T-helper 2 cell (primary cell): Measurements from ENCODE around the gene CCDC92B.
A peak's percentile ranks its signal among the peaks of the same experiment; 100 is the strongest.
"Not testable (repeated sequence)": the region's sequence is repeated elsewhere in the genome, so short reads cannot be mapped to it uniquely, and the experiment has no call there.

Source experiments
- DNase-seq, 5 experiments: peaks; one replicate each; pipeline versions ENCODE4 v3.0.0 to v3.0.0-alpha.2; 2012 to 2022

Gene CCDC92B

DNA sequence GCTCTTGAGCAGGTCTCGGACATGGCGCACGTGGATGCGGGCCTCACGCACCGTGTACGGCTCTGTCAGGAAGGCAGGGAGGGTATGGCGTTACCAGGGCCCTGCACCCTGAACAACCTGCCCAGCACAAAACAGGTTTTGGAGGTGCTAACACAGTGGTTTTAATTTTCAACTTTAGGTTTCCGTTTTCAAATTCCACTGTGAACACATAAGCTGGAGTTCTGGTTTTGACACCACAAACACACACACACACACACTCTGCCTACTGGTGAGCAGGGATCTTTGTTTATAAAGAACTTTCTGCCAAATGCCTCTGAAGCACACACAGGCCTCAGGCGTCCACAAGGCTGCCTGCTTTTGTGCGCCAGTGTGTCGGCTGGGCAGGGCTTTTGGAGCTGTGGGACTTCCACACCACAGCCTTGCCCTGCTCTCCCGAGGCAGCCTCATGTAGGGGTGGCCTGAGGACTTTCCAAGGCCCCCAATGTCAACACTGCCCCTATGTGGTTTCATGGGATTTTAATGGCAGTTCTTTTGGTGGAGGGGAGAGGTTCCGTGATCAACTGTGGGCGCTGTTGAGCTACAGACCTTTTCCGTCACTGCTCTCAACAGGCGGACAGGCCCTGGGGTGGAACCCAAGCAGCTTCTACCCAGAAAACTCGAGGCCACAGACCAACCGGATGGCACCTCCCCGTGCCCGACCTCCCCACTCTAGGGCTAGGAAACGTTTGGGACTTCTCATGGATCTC is 47.3 kb downstream of the CCDC92B start:
- no peak for DNase-seq

DNA sequence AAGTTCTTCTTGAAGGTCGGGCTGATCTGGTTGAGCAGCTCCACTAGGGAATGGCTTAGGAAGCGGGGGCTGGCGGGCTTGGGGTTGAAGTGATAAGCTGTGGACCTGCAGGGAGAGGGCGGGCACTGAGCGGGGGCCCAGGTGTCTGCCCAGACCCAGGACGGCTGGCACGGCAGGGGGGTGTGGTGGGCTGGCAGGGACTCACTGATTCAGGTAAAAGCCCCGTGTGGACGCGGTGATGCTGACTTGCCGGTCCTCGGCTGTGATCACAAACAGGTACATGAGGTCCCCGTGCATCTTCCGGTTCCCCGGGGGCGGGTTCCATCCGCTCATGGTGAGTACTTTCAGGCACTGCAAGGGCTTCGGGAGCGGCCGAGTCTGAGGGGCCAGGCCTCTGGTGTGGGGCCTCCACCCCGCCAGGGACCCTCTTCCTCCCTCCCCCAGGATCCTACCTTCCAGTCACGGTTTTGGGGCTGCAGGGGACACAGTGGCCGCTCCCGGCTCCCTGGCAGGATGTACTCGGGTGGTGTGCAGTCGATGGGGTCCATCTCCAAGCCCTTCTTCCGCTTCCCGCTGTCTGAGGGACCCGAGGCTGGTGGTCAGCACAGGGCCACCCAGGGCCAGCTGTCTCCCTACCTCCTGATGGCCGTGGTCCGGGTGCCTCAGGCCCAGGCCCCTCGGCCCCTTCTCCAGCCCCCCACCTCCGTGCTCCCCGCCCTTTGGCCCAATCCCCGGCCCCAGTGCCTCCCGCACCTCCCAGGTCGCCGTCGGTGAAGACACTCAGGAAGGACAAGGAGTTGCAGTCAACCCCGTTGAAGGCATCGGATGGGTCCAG is 48.1 kb downstream of the CCDC92B start:
- DNase-seq: no peak

DNA sequence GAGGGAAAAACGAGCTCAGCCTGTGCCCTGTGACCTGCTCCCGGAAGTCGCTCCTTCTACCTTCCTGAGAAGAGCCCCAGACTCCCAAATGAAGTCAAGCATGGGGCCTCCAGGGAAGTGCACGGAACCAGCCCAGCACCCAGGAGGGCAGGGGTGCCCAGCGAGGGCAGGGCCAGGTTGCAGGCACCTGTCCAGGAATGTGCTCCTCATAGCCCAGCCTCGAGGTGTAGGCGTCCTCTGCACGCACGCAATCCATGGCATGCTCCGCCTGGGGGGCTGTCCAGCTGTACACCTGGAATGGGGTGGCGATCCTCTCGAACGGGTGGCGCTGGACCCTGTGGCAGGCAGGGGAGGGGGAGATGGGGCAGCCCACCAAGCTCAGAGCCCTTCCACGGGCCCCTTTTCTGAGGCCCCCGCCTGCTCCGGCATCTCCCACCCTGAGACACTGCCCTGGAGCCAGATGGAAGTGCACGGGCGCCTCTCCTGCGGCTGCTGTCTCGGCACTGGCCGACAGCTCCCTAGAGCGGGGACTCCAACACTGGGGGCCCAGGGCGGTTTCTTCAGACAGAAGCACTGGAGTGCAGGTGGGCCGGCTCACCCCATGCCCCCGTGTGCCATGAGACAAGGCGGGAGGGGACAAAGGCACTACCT is 48.8 kb downstream of the CCDC92B start:
- DNase-seq: no peak

DNA sequence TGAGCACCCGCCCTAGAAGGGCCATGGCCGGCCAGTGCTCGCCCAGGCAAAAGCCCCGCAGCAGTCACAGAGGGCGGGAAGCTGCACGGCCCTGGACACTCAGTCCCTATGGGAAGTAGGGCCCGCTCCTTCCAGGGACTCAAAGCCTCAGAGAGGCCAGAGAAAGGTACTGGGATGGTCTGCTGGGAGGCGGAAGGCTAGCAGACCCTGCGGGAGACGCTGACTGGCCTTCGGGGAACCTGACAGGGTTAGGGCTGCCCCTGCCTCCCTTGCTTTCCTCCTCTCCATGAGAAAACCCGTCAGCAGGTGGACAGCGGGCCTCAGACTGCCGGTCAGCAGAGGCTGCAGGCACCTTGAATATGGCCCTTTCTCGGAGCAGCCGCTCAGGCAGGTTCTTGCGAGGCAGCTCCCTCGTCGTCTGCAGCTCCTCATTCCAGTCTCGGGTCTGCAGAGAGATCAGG is 49.4 kb downstream of the CCDC92B start:
- DNase-seq: no peak

DNA sequence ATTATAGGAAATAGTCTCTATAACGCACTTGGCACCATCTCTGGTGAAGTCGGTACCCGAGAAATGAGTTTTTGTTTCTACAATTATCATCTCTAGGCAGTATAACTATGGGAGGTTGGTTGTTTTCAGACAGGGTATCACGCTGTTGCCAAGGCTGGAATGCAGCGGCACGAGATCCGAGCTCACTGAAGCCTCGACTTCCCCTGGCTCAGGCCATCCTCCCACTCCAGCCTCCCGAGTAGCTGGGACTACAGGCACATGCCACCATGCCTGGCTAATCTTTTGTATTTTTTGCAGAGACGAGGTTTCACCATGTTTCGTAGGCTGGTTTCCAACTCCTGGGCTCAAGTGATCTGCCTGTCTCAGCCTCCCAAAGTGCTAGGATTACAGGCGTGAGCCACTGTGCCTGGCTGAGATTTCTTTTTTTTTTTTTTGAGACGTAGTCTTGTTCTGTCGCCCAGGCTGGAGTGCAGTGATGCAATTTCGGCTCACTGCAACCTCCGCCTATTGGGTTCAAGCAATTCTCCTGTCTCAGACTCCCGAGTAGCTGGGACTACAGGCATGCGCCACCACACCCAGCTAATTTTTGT is 50.1 kb downstream of the CCDC92B start:
- DNase-seq: not testable (repeated sequence)

DNA sequence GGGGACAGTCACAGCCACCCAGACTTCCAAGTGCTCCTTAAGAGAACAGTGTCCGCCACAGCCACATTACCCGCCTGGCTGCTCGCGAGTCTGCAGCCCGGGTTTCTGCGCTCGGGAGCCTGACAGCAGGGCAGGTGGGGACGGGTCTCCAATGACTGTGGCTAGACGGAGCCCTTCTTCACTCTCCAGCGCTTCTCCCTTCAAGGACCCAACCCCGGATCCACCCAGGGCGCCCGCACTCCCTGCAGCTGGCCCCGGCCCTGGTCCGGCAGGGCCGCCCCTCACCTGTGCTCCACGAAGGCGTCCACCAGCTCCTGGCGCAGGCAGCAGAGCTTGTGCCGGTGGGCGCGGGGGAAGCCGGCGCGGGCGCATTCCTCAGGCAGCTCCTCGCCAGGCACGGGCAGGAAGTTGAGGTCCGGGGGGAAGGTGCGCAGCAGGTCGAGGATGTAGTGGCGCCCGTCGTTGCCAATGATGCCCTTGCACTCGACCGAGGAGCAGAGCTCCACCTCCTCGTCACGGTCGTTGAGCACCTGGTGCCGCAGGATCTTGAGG is 51.8 kb downstream of the CCDC92B start:
- DNase-seq: no peak

DNA sequence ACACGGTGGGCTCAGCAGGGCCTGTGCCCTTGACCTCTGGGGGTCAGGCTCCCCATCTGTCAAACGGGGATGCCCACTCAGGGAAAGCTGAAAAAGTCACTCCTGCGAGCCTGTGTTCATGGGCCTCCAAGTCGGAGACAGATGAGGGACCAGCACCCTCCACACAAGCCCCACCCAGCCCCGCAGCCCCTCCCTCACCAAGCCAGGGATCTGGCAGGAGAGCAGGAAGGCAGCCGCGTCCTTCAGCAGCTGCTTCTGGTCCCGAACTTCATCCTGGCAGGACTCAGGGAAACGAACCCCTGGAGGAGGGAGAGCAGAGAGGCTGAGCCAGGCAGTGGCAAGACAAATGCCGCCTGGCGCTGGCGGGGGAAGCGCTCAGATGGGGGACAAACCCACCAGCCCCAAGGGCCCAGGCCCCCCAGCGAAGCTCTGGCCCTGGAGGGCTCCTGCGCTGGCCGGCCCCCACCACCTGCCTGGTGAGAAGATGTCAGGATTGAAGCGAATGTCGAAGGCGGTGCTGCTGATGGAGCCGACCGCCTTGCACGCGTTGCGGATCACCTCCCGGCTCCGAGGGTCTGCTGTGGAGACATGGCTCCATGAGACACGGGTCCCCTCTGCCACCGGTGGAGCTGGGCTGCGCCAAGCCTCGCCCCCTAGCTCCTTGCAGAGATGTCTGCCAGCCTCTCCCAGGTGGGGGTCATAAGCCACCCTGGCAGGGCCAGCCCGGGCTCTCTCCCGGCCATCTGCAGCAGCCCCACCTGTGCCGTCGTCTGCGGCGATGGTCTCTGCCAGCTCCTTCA is 53.3 kb downstream of the CCDC92B start:
- DNase-seq: no peak

DNA sequence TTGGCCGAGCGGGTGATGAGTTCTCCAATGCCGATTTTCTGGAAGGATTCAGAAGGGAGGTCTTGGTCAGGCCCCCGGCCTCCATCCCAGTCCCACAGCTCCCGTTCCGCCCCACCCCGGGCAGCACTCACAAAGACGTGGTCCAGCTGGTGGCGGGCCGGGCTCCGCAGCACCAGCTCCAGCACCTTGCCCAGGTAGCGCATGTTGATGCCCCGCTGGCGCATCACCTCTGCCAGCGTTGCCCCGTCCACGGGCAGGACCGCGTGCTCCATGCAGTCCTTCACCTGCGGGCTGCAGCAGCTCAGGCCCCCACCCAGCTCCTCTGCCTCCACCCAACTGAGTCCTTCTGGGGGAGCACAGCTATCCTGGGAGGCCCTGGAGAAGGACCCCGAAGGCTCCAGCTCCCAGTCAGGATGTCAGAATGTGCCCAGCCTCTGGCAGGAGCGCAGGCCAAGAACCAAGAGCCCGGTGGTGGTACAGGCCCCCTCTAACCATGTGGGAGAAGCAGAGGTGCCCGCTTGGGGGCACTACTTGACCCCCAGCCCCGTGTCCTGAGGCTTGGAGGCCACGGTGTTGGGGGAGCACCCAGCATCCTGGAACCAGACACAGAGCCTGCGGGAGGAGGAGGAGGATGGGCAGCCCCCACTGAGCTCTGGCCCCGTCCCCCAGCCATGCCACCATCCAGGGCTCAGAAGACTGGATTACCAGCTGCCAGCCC is 54.0 kb downstream of the CCDC92B start:
- DNase-seq: no peak

DNA sequence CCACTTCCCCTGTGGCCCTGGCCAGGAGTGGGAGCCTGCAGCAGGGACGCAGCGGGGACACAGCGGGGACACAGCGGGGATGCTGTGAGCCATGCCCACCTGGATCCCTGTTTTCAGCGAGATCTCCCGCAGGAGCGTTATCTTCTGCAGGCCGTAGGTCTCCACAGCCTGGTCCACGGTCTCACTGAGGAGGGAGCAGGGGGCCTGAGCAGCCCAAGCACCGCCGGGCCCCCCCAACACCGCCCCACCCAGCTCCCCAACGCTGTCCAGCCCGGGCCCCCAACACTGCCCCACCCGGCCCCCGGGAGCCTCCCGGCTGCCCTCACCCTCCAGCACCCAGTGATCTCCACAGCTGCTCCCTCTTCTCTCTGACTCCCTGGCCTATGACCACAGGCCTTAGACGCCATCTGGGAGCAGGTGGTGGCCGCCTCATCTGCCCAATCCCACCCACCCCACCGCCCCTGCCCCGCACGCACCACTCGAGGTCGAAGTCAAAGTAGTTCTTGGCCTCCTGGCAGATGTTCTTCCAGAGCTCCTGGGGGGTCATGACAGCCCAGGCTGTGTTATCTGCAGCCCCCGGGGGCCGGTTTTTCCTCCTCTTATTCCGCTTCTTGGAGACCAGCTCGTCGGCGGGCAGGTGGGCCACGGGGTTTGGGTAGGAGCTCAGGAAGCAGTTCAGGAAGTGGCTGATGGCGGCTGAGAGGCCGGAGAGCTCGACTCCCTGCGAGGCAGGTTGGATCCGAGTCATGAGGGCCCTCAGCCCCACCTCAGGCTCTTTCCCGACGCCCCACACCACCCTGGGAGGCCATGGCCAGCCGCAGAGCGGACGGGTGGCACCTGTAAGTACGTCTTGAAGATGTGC is 54.8 kb downstream of the CCDC92B start:
- DNase-seq: no peak

DNA sequence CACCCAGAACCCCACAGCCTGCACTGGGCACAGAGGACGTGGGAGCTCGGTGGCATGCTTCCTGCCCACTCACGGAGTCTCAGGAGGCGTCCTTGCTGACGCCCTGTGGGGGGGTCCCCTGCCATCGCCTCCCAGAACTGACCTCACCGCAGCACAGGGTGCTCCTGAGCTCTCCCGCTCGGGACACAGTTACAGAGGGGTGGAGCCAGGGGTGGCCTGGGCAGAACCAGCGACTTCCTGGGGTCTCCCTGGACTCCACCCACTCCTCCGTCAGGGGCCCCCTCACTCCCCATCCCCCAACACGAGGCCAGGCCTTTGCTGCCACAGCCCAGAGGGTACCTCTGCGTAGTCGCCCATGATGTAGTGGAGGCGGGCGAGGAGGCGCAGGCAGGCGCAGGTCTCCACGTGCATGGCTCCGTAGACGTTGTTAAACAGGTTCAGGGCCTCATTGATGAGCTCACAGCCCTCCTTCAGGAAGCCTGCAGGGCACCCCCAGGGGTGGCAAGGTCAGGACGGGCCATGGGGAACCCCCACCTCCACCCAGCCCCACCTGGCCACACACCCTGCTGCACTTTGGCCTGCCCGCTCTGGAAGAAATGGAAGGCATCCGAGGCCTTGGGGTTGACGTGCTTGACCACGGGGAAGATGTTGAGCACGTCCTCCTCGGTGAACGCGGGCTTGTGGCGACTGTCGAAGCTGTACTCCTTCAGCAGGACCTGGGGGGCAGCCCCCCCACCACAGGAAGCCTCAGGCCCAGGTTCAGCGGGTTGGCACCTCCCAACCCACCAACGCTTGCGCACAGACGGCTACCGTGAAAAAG is 55.7 kb downstream of the CCDC92B start:
- no peak for DNase-seq

DNA sequence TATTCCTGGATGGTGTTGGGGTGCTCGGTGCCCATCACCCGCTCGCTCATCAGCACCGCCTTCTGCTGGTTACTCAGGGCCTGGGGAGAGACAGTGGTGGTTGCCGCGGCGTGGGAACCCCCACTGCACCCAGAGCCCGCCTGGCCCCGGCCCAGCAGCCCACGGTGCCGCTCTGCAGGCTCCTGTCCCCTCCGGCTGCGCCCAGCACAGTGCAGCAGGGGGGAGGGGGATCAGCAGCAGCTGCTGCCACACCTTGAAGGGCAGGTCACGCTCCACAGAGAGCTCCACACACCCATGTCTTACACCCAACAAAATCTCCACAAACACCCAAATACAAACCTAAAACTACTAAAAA is 56.7 kb downstream of the CCDC92B start:
- no peak for DNase-seq

DNA sequence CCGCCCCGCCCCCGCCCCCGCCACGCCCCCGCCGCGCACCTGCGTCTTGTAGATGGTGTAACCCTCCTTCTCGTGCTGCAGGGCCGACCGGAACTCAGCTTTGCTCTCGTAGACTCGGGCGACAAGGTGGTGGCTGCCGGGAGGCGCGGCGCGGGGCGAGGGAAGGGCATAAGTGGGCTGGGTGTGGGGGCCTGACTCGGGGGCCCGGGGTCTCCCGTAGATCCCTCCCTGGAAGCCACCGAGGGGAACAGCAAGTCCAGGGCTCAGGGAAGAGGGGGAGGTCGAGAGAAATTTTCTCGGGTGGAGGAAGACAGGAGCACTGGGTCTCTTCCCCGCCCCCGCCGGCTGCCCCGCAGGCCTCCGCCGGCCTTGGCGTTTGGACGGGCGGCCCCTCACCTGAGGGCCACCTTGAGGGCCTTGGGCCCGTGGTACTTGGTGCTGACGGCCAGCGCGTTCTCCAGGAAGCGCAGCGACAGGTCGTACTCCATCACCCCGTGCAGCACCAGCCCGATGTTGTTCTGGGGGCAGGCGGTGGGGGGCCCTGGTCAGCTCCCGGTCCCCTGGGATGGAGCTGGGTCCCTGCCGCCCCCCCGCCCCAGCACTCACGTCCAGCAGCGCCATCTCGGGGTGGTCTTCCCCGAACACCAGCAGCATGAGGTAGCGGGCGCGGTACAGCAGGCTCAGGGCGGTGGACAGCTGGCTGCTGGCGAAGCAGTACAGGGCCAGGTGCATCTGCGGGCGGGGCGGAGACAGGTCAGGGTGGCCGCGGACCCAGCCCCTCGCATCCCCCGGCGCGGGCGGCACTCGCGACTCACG is 57.3 kb downstream of the CCDC92B start:
- no peak for DNase-seq

DNA sequence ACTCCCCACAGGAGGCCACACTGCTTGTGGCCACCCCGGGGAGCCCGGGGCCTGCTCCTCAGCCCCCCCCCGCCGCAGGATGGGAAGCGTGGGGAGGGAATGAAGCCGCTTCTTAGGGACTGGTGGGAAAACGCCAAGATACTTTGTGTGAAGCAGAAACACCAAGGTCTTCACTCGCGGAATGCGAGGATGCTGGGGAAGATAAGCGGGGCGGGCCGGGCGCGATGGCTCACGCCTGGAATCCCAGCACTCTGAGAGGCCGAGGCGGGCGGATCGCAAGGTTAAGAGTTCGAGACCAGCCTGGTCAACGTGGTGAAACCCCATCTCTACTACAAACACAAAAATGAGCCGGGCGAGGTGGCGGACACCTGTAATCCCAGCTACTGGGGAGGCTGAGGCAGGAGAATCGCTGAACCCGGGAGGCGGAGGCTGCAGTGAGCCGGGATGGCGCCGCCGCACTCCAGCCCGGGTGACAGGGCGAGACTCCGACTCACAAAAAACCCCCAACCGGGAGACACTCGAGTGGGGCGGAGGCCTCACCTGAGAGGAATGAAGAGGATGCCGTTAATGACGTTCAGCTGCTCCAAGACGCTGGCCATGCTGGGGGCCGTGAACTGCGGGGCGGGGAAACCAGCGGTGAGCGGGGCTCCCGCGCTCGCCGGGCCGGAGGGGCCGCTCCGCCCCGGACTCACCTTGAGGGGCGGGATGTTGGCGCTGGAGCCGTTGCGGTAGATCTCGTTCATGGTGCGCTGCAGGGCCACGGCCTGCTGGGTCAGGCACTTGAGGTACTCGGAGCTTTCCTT is 58.2 kb downstream of the CCDC92B start:
- no peak for DNase-seq

DNA sequence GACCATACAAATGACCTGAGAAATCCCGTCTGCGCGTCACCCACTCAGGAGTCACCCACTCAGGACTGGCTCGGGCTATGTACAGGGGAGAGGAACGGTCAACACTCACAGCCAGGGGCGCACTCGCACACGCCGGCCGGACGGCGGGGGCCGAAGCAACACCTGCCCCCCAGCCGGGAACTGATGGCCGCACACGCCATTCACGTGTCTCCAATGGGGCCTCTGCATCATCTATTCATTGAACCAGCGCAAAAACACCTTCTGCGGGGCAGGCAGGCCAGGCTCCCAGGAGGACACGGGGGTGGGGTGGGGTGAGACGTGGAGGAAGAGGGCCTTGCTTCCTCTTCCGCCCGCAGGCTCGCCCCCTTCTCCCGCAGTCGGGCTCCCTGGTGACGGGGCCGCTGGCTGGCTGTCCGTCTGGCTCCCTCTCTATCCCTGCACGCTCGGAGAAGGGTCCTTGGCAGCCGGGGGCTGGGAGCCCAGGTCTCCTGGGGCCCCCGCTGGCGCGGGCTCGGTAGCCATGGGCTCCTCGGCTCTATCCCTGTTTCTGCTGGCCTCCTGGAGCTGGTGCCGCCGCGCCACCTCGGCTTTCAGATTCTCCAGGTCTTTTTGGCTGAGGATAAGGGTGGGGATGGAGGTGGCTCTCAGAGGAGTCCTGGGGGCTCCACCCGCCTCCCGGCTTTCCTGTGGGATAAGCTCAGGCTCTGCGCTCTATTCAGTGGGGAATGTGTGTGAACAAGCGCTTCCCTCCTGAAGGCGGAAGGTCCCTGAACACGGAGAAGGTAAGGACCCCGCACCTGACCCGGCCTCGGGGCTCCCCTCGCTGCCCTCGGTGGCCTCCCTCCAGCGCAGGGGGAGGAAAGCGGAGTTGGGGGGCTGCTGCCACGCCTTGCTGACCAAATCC is 59.0 kb downstream of the CCDC92B start:
- DNase-seq: no peak

DNA sequence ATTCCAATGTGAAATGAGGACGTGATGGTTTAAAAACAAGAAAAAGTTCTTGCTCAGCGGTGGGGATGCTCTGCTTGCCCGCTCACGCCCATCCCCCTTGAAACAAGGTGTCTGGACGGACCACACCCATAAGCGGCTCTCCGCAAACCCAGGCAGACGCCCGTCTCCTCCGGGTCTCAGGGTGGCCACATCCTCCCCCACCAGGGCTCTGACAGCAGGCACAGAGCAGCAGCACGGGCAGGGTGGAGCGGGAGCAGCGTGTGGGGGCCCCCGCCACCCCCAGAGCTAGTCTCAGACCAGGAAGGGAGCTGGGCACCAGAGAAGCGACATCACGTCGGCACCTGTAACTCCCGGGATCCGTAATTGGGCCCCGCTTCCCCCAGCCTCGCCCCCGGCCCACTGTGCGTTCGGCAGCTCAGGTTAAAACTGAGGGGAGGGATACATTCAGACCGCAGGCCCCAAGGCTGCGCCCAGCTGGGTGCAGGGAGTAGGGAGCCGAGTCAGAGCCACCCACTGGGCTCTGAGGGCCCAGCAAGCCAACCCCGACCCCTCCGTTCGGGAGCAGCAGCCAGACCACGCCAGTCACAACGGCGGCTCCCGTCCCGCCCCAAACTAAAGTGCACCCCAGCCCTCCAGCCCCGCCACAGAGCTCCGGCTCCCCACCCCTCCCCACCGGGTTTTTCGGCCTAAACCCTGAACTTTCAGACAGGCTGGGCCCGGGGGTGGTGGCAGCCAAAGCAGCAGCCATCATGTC is 59.9 kb downstream of the CCDC92B start:
- peak in 2 of 5 experiments; percentile 43 to 60 for DNase-seq
